Activated CD4-positive, CD25-positive, alpha-beta regulatory T cell treated with anti-CD3 and anti-CD28 coated beads, Interleukin-2, amount 50 U/mL, for 72 hours (primary cell): ENCODE measurements around the gene CTNNB1.
"Not testable (repeated sequence)": the region's sequence is repeated elsewhere in the genome, so short reads cannot be mapped to it uniquely, and the experiment has no call there.

Experiments used
- DNase-seq: peaks from one replicate; pipeline ENCODE4 v3.0.0; 2021

The CTNNB1 gene

DNA sequence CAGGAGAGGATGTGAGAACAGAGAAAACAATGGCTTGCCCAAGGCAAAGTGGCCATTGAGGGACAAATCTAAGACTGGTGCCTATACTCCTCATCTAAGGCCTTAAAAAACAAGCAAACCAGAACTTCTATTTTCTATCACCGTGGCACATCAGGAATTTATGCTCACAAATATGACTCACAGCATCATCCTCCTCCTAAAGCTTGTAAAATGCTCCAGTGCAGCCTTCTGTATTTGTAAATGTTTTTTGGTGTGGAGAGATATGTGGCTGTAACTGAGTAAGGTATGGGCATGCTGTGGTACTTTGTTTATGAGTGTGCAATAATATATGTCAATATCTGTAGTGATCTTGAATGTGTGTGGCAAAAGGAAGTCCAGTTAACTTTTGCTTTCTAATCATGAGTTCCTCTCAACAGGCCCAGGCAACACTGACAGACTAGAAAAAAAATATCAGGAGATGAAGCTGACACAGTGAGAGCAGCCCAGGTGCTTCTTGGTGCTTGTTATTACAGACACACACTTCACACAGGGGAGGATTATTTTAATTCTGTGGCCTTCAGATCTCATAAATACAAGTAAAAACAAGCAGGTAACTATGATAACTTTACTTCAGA is 60.3 kb downstream of the CTNNB1 start:
- DNase-seq, result no peak

DNA sequence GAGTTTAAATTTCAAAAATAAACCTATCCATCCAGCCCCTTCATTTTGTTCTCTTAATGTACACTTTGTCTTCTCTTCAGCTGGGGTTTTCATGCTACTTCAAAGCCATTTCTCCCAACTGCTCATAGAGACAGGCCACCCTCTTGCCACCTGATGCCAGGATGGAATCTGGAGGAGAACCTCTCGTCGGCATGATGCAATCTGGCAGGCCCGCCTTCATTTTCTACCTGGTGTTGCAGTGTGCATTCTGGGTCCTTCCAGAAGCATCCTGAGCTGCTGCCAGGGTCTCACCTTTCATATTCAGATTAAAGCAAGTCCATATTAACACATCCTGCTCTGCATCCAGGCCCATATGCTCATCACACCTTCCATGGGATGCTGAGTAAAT is 60.8 kb downstream of the CTNNB1 start:
- no peak for DNase-seq

DNA sequence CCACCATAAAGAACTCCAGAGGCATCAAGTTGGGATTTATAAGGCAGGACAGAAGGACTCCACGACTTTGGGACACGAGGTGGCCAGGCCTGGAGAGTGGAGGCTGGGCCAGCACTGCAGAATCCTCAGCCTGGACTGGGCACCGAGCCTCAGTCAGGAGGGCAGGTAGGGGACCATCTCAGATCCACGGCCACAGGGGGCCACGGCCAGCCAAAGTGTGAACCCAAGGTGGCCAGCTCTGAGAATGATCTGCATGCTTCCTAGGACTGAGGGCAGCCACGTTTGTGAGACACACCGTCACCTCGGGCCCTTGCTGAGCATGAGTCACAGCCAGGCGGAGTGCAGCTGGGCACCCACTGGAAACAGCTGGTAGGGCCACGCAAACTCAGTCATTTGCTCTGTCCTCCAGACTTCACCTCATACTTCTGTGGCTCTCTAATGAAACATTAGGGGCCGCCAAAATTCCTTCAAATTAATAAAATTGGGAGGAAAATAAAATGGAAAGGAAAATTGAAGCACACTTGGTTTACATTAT is 65.8 kb downstream of the CTNNB1 start:
- DNase-seq, result no peak

DNA sequence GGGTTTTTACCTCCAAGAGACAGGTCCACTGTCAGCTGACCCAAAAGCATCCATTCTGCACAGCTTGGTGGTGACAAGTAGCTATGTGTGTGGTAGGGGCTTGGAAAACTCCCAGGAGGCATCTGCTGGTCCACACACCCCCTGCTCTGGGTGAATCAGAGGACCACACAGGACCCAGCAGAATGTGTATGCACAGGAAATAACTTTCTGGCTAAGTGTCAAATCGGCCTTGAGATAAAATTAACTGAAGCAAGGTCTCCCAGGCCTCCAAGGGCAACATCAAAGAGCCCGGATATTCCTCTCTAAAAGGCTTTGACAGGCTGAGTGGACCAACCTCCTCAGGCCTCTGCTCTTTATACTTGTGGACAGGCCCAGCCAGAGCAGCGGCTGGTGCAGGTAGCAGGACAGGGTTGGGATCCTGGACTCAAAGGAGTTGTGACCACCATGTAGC is 66.5 kb downstream of the CTNNB1 start:
- no peak for DNase-seq

DNA sequence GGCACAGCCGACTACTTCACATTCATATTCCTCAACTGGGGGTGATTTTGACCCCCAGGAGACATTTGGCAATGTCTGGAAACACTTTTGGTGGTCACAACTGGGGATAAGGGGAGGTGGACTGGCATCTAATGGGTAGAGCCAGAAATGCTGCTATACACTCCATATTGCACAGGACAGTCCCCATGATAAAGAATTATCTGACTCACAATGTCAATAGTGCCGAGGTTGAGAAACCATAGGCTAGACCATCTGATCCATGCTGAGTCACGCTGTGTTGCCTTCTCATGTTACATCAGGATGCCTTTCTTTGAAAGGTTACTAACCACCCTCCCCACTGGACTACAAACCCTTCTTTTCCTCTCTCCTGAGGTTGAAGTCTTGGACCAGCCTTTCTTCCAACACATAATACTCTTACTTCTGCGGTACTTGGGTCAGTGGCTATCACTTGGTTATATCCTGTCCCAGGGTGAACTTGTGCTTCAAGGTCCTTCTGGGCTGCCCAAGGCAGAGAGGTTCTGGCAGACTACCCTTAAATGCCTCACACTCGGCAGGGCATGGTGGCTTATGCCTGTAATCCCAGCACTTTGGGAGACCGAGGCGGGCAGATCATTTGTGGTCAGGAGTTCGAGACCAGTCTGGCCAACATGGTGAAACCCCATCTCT is 68.8 kb downstream of the CTNNB1 start:
- no peak for DNase-seq

DNA sequence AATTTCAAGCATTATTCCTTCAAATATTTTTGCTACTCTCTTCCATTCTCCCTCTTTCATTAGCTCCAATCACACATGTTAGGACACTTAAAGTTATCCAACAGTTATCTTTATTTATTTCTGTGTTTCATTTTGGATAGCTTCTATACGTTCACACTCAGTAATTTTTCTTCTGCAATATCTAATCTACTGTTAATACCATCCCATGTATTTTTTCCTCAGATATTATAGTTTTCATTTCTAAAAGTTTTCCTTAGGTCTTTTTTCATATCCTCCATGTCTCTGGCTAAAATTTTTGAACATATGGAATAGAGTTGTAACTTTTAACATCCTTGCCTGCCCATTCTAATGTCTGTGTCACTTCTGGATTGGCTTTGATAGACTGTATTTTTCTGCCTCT is 73.4 kb downstream of the CTNNB1 start:
- DNase-seq, result no peak

DNA sequence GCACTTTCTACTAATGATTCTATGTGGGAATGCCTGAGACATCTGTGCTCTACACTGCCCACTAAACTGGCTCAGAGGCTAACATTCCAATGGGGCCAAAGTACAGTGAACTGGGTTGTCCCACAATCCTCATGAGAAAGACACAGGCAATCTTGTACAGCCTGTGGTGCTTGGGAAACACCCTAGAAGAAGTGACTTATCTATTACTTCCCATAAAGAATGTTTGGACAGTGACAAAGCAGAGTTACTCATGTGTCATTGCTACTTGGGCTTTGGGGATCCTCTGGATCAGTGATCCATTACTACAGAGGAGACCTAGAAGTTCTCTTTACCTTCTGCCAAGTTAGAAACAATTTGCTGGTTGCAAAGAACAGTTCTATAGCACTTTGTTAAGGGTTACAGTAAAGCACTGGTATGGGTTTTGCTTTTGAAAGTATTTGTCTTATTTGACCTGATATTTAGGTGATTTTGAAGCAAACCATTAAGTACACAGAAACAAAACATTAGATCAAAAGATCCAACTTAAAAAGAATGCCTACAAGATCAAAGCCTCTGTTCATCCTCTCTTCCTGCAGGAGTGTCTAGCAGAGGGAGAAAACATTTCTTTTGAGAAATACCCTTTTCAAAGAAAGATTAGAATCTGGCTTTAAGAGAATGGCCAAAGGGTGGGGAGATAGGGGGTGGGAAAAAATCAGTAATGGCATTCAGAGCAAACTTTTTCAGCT is 75.8 kb downstream of the CTNNB1 start:
- DNase-seq, result no peak

DNA sequence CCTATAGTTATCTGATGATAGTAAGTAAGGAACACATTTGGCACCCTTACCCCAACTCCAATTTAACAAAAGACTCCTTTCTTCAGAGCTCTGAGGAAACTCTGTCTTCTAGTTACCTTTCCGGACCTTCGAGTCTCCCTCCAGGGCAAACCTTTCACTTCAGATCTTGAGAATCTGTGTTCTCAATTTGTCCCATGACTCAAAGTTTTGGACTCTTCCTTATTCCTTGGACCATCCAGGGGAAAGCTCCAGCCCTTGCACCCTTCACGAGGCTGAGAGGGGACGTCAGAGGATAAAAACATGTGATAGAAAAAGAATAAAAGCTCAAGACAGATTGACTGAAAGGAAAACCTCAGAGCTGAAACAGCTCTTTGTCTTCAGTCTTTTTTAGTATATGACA is 76.9 kb downstream of the CTNNB1 start:
- no peak for DNase-seq

DNA sequence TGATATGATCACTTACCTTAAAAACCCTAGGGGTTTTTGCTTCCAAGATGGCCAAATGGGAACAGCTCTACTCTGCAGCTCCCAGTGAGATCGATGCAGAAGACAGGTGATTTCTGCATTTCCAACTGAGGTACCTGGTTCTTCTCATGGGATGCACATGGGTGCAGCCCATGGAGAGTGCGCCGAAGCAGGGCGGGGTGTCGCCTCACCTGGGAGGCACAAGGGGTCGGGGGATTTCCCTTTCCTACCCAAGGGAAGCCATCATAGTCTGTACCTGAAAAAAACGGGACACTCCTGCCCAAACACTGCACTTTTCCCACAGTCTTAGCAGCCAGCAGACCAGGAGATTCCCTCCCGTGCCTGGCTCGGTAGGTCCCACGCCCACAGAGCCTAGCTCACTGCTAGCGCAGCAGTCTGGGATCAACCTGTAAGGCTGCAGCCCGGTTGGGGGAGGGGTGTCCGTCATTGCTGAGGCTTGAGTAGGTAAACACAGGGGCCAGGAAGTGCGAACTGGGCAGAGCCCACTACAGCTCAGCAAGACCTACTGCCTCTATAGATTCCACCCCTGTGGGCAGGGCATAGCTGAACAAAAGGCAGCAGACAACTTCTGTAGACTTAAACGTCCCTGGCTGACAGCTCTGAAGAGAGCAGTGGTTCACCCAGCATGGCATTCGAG is 78.6 kb downstream of the CTNNB1 start:
- DNase-seq, result no peak

DNA sequence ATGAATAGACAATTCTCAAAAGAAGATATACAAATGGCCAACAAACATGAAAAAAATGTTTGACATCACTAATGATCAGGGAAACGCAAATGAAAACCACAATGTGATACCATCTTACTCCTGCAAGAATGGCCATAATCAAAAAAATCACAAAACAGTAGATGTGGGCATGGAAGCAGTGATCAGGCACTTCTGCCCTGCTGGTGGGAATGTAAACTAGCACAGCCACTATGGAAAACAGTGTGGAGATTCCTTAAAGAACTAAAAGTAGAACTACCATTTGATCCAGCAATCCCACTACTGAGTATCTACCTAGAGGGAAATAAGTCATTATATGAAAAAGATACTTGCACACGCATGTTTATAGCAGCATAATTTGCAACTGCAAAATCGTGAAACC is 85.6 kb downstream of the CTNNB1 start:
- DNase-seq, result not testable (repeated sequence)

DNA sequence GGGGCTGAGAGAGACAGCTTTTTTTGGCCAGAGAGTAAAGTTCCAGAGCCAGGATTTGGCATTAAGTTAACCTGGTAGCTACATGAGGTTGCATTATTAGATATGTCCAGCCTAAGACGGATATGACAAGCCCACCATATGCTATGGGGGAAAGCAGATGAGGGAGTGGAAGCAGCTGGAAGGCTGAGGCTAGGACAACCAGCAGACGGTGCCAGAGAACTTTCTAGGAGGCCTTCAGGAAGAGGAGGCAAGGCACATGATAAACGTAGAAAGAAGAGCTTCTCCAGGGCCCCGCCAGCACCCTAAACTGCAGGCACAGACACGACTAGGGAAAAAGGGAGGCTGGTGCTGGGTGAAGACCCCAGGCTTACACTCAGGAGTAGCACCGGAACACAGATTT is 87.0 kb downstream of the CTNNB1 start:
- no peak for DNase-seq

DNA sequence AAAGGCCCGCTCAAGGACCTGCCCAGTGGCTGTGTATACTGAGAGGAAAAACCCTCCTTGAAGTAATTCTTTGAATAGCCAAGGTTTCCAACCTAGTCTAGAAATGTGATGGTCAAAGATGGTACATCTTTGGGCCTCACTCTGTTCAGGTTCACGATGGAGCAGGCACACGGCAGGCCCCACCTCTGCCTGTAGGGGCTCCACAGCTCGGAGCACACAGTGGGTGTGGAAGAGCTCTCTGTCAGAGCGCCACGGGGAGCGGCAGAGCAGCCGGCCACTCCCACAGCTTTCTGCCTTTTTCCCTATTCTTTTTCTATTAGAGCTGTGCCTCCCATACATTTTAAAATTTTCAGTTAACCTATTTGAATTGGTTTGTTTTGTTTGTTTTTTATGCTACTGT is 89.5 kb downstream of the CTNNB1 start:
- DNase-seq, result no peak
